T-cell (primary cell): ENCODE data around the gene LRRC61. TPM values are rescaled to one million over a fixed set of nuclear protein-coding genes. Genes with fewer than 3 reads are reported as not detected.

Experiments
- ATAC-seq, 4 experiments: fragments of 200-7000 bp in 3 of 4; fragments of 150-1000 bp in 1 of 4; cut with Tn5 transposase; replicated peaks in 1 of 4; 1 replicate in 3 of 4; 2 replicates in 1 of 4; pipeline ENCODE4 v1.10.0; 2021; ENCODE audit warnings: moderate library complexity in 3 of 4, mild to moderate bottlenecking in 2 of 4, moderate number of reproducible peaks in 1 of 4
- CTCF ChIA-PET, 2 donors: fragments of 300-600 bp; sonication (Branson Sonifier 250); formaldehyde crosslinking; loops; one replicate each; lab custom pipeline; 2022; ENCODE audit warnings: antibody characterized with exemption in 2 of 2; lab: Charles Lee
- POLR2A ChIA-PET, 2 donors: fragments of 300-600 bp; sonication (Branson Sonifier 250); formaldehyde crosslinking; loops; one replicate each; lab custom pipeline; 2022; ENCODE audit warnings: antibody characterized with exemption in 2 of 2; lab: Charles Lee
- DNase-seq, 35 experiments: peaks; one replicate each; pipeline versions ENCODE4 v3.0.0 to v3.0.0-alpha.2; 2013 to 2023
- H3K27ac ChIP-seq: one replicate; pipeline ENCODE4 v1.5.1; 2013; ENCODE audit warnings: low read length
- H3K27me3 ChIP-seq, 2 experiments: replicated peaks in 1 of 2; 1 replicate in 1 of 2; 2 replicates in 1 of 2; pipeline versions ENCODE4 v1.6.1 to v1.7.0; 2013; ENCODE audit warnings: low read length in 1 of 2, mixed read lengths in 1 of 2; ENCODE audit not compliant: control insufficient read depth in 2 of 2, insufficient read depth in 2 of 2; ENCODE audit errors: extremely low read depth in 1 of 2
- H3K36me3 ChIP-seq, 2 donors: 1 replicate in 1 of 2; 2 replicates in 1 of 2; pipeline versions ENCODE4 v1.6.1 to v1.7.0; 2013; ENCODE audit warnings: low read length in 1 of 2; ENCODE audit not compliant: control insufficient read depth in 2 of 2, insufficient read depth in 1 of 2; ENCODE audit errors: extremely low read depth in 1 of 2
- H3K4me1 ChIP-seq, 2 experiments: 1 replicate in 1 of 2; 2 replicates in 1 of 2; pipeline versions ENCODE4 v1.6.1 to v1.7.0; 2013; ENCODE audit warnings: low read length in 2 of 2, mixed read lengths in 1 of 2; ENCODE audit not compliant: insufficient read depth in 2 of 2, control insufficient read depth in 1 of 2; ENCODE audit errors: extremely low read depth in 1 of 2
- H3K4me3 ChIP-seq, 2 donors: 1 replicate in 1 of 2; 2 replicates in 1 of 2; pipeline versions ENCODE4 v1.5.1 to v1.7.0; 2013; ENCODE audit warnings: mild to moderate bottlenecking in 2 of 2, low read length in 1 of 2, moderate library complexity in 1 of 2; ENCODE audit not compliant: control insufficient read depth in 1 of 2; ENCODE audit errors: extremely low read depth in 1 of 2
- H3K9me3 ChIP-seq: 2 replicates; pipeline ENCODE4 v1.7.0; 2013
- H3K27ac Mint-ChIP-seq, 2 donors: one replicate each; pipeline ENCODE4 v1.8.0; 2020 to 2021; ENCODE audit warnings: mild to moderate bottlenecking in 2 of 2, mixed read lengths in 2 of 2
- H3K27me3 Mint-ChIP-seq, 2 donors: one replicate each; pipeline ENCODE4 v1.8.0; 2021 to 2022; ENCODE audit warnings: mixed read lengths in 2 of 2
- H3K36me3 Mint-ChIP-seq: one replicate; pipeline ENCODE4 v1.8.0; 2021; ENCODE audit warnings: mixed read lengths
- H3K4me1 Mint-ChIP-seq, 3 donors: one replicate each; pipeline ENCODE4 v1.8.0; 2020 to 2022; ENCODE audit warnings: mixed read lengths in 3 of 3, mild to moderate bottlenecking in 1 of 3
- H3K4me3 Mint-ChIP-seq, 3 donors: one replicate each; pipeline ENCODE4 v1.8.0; 2020 to 2022; ENCODE audit warnings: mild to moderate bottlenecking in 3 of 3, mixed read lengths in 3 of 3, moderate library complexity in 3 of 3
- H3K9me3 Mint-ChIP-seq, 3 donors: one replicate each; pipeline ENCODE4 v1.8.0; 2020 to 2022; ENCODE audit warnings: mixed read lengths in 3 of 3
- WGBS: methylation state at CpG from one replicate; pipeline ENCODE4 v1.1.5; 2013; ENCODE audit warnings: missing lambda C conversion rate; ENCODE audit not compliant: insufficient coverage; 5-methylcytosine and 5-hydroxymethylcytosine counted together
- total RNA-seq, 35 experiments: library from RNA in 6 of 35; stranded (reverse) in 6 of 35; fragments of 120-200 nt in 1 of 35; gene quantifications; one replicate each; pipeline versions ENCODE4 v1.2.1 to v1.2.4 and lab custom pipeline; 2013 to 2026

Gene LRRC61
- total RNA-seq, 5 donors from 2014 or later (not counting 1 experiment from before 2014, with no cell fraction given) = 8.8 to 21.4 (median 16.6) TPM

- Histone ChIP-seq H3K36me3 (peaks cover 0 to 3% of the 10 kb centered on the region in 2 donors), H3K4me1 (peaks cover 11 to 47% of the 10 kb centered on the region in 2 experiments), H3K9me3 (no peaks in the 10 kb centered on the region), H3K27me3 (no peaks in the 10 kb centered on the region), H3K27ac (no peak overlapping the region), H3K4me3 (no peak overlapping the region)
- ATAC-seq (no peak), DNase-seq (no peak)
- no peak overlapping the region for H3K27ac Mint-ChIP-seq
- WGBS = 95% methylated on average over 26 of the region's 30 CpGs
- H3K9me3 Mint-ChIP-seq = no peaks in the 10 kb centered on the region
- ChIA-PET POLR2A (no interaction called here), CTCF (no interaction called here)
- H3K36me3 Mint-ChIP-seq = peaks cover 11% of the 10 kb centered on the region
- H3K4me1 Mint-ChIP-seq = peaks cover 56 to 65% (median 62%) of the 10 kb centered on the region in 3 donors
- no peak overlapping the region for H3K4me3 Mint-ChIP-seq
- no peaks in the 10 kb centered on the region for H3K27me3 Mint-ChIP-seq
Measured at GRCh38 chr7:150371996-150372270, 48.8 kb downstream of the LRRC61 start.

- Histone ChIP-seq H3K9me3 (no peaks in the 10 kb centered on the region), H3K27ac (no peak overlapping the region), H3K27me3 (no peaks in the 10 kb centered on the region), H3K4me1 (peaks cover 9 to 46% of the 10 kb centered on the region in 2 experiments), H3K4me3 (no peak overlapping the region), H3K36me3 (peaks cover 0 to 3% of the 10 kb centered on the region in 2 donors)
- 96% methylated on average over 79 of the region's 79 CpGs for WGBS
- no peak overlapping the region for H3K27ac Mint-ChIP-seq
- no peaks in the 10 kb centered on the region for H3K9me3 Mint-ChIP-seq
- no peak overlapping the region for H3K4me3 Mint-ChIP-seq
- H3K36me3 Mint-ChIP-seq = peaks cover 11% of the 10 kb centered on the region
- CTCF ChIA-PET = no interaction called here
- no peak for DNase-seq
- no peak for ATAC-seq
- H3K27me3 Mint-ChIP-seq = no peaks in the 10 kb centered on the region
- peaks cover 57 to 64% (median 63%) of the 10 kb centered on the region in 3 donors for H3K4me1 Mint-ChIP-seq
- POLR2A ChIA-PET = interaction anchor here in 1 of 2 donors (0.5 kb wide), 1 partner anchor 10 kb away, joined by 3 read pairs; no protein-coding TSS in a partner anchor
Measured at GRCh38 chr7:150372271-150373048, 49.3 kb downstream of the LRRC61 start.

- ChIA-PET CTCF (no interaction called here), POLR2A (interaction anchor here in 1 of 2 donors (0.5 kb wide), 1 partner anchor 11 kb away, joined by 3 read pairs; no protein-coding TSS in a partner anchor)
- Mint-ChIP-seq H3K9me3 (no peaks in the 10 kb centered on the region), H3K4me3 (peak overlapping the region in 1 of 3 donors; percentile 27), H3K4me1 (peaks cover 59 to 66% (median 65%) of the 10 kb centered on the region in 3 donors), H3K27me3 (no peaks in the 10 kb centered on the region), H3K27ac (peak overlapping the region; percentile 53 to 73), H3K36me3 (peaks cover 11% of the 10 kb centered on the region)
- Histone ChIP-seq H3K9me3 (no peaks in the 10 kb centered on the region), H3K27ac (no peak overlapping the region), H3K4me1 (peaks cover 7 to 45% of the 10 kb centered on the region in 2 experiments), H3K36me3 (peaks cover 0 to 3% of the 10 kb centered on the region in 2 donors), H3K4me3 (no peak overlapping the region), H3K27me3 (no peaks in the 10 kb centered on the region)
- ATAC-seq = no peak
- no peak for DNase-seq
- 90% methylated on average over 11 of the region's 21 CpGs for WGBS
Measured at GRCh38 chr7:150373049-150373801, 50.1 kb downstream of the LRRC61 start.

- ATAC-seq (no peak), DNase-seq (no peak)
- peaks cover 7 to 49% of the 10 kb centered on the region in 2 experiments for H3K4me1 ChIP-seq
- POLR2A ChIA-PET = no interaction called here
- H3K4me3 ChIP-seq = no peak overlapping the region
- H3K27ac ChIP-seq = no peak overlapping the region
- H3K9me3 ChIP-seq = no peaks in the 10 kb centered on the region
- H3K4me1 Mint-ChIP-seq = peaks cover 60 to 66% (median 64%) of the 10 kb centered on the region in 3 donors
- H3K27me3 Mint-ChIP-seq = no peaks in the 10 kb centered on the region
- H3K27ac Mint-ChIP-seq = peak overlapping the region; percentile 27 to 73
- CTCF ChIA-PET = no interaction called here
- no peaks in the 10 kb centered on the region for H3K9me3 Mint-ChIP-seq
- peaks cover 0 to 3% of the 10 kb centered on the region in 2 donors for H3K36me3 ChIP-seq
- WGBS = 100% methylated on average over 2 of the region's 4 CpGs
- H3K36me3 Mint-ChIP-seq = peaks cover 11% of the 10 kb centered on the region
- H3K27me3 ChIP-seq = no peaks in the 10 kb centered on the region
- H3K4me3 Mint-ChIP-seq = no peak overlapping the region
Measured at GRCh38 chr7:150374026-150374425, 50.9 kb downstream of the LRRC61 start.

GRCh38 chr7:150374472-150374871 is 51.3 kb downstream of the LRRC61 start:
- Histone ChIP-seq H3K9me3 (no peaks in the 10 kb centered on the region), H3K36me3 (peaks cover 0 to 3% of the 10 kb centered on the region in 2 donors), H3K27me3 (no peaks in the 10 kb centered on the region), H3K4me3 (no peak overlapping the region), H3K27ac (no peak overlapping the region), H3K4me1 (peaks cover 7 to 46% of the 10 kb centered on the region in 2 experiments)
- CTCF ChIA-PET = no interaction called here
- no peak for DNase-seq
- no peak for ATAC-seq
- Mint-ChIP-seq H3K27me3 (no peaks in the 10 kb centered on the region), H3K27ac (peak overlapping the region; percentile 27 to 73), H3K4me1 (peaks cover 58 to 62% (median 60%) of the 10 kb centered on the region in 3 donors), H3K36me3 (peaks cover 11% of the 10 kb centered on the region), H3K4me3 (no peak overlapping the region), H3K9me3 (no peaks in the 10 kb centered on the region)
- WGBS = 94% methylated on average over 5 of the region's 5 CpGs
- POLR2A ChIA-PET = interaction anchor here in 1 of 2 donors (0.6 kb wide), 1 partner anchor 19 kb away, joined by 3 read pairs; no protein-coding TSS in a partner anchor
